HL-60 (cell line): ENCODE data around the gene ZNF462.

Experiments used
- CTCF ChIP-seq: IDR thresholded peaks from one replicate; pipeline ENCODE4 v1.5.1; 2011; ENCODE audit warnings: low read length, control low read depth, inconsistent platforms; ENCODE audit not compliant: insufficient read depth
- POLR2AphosphoS5 ChIP-seq: IDR thresholded peaks from 2 replicates; pipeline ENCODE4 v1.6.1; 2012; ENCODE audit warnings: low read depth
- REST ChIP-seq: IDR thresholded peaks from 2 replicates; pipeline ENCODE4 v1.6.1; 2012; ENCODE audit warnings: low read depth; ENCODE audit not compliant: insufficient replicate concordance

GRCh38 chr9:106834888-106835287 is 28.1 kb upstream of the ZNF462 start:
- no peak for TF ChIP-seq CTCF
- TF ChIP-seq POLR2AphosphoS5: no peak
- TF ChIP-seq REST: no peak
